GM12878 (cell line): Measurements from ENCODE around the gene COL6A3. TPM values are rescaled to one million over a fixed set of nuclear protein-coding genes. Genes with fewer than 3 reads are reported as not detected.

Experiments
- ATAC-seq: fragments of 200-7000 bp; cut with Tn5 transposase; 3 replicates; pipeline ENCODE4 v1.9.1; 2020; ENCODE audit warnings: mild to moderate bottlenecking, moderate library complexity
- BruUV-seq: library from RNA; stranded (reverse); fragments of 400-500 nt; replicated peaks from 2 replicates; lab custom pipeline; 2021; lab: Mats Ljungman, UMichigan
- CTCF ChIA-PET: fragments of 300-600 bp; sonication (Branson Sonifier 250); formaldehyde crosslinking; extraction: SDS; loops from one replicate; lab custom pipeline; 2021; ENCODE audit warnings: inconsistent platforms; lab: Yijun Ruan, JAX
- POLR2A ChIA-PET: fragments of 350-600 bp; formaldehyde crosslinking; extraction: SDS; loops from one replicate; lab custom pipeline; 2021; ENCODE audit warnings: inconsistent platforms; lab: Charles Lee
- RAD21 ChIA-PET: fragments of 300-600 bp; sonication (Branson Sonifier 250); formaldehyde crosslinking; loops from one replicate; lab custom pipeline; 2023; ENCODE audit warnings: antibody characterized with exemption; ENCODE audit not compliant: unreplicated experiment; lab: Charles Lee
- SMC1A ChIA-PET: fragments of 300-600 bp; sonication (Branson Sonifier 250); formaldehyde crosslinking; loops from one replicate; lab custom pipeline; 2023; ENCODE audit not compliant: unreplicated experiment, uncharacterized antibody; lab: Charles Lee
- DNase-seq: peaks from one replicate; pipeline ENCODE4 v3.0.0-alpha.2; 2011; ENCODE audit warnings: low read depth, low spot score
- FAIRE-seq: peaks from 3 replicates; lab custom pipeline; 2011; peaks lifted over from hg19 to GRCh38; lab: Jason Lieb, UNC
- H2AFZ ChIP-seq: 2 replicates; pipeline ENCODE4 v1.6.0; 2011; ENCODE audit warnings: low read depth, low read length, control low read depth; ENCODE audit not compliant: control insufficient read depth
- H3K27ac ChIP-seq: 2 replicates; pipeline ENCODE4 v1.5.1; 2011; ENCODE audit warnings: control low read depth; ENCODE audit not compliant: control insufficient read depth, insufficient read depth
- H3K27me3 ChIP-seq, 2 experiments: replicated peaks in 1 of 2; 2 replicates each; pipeline versions ENCODE4 v1.6.0 to v1.6.1; 2011; ENCODE audit warnings: low read length in 1 of 2; ENCODE audit not compliant: control insufficient read depth in 2 of 2, insufficient read depth in 2 of 2
- H3K36me3 ChIP-seq, 2 experiments: 2 replicates each; pipeline ENCODE4 v1.5.1; 2011; ENCODE audit warnings: low read length in 1 of 2; ENCODE audit not compliant: control insufficient read depth in 2 of 2, insufficient read depth in 2 of 2
- H3K4me1 ChIP-seq: 2 replicates; pipeline ENCODE4 v1.6.1; 2011; ENCODE audit warnings: mild to moderate bottlenecking, low read length, moderate library complexity, mixed read lengths; ENCODE audit not compliant: control insufficient read depth, insufficient read depth
- H3K4me2 ChIP-seq: 2 replicates; pipeline ENCODE4 v1.6.0; 2011; ENCODE audit warnings: control low read depth; ENCODE audit not compliant: control insufficient read depth, insufficient read depth
- H3K4me3 ChIP-seq: fragments of 200-600 bp; sonication (generic); 2 replicates; pipeline ENCODE4 v1.5.1; 2016
- H3K79me2 ChIP-seq: 2 replicates; pipeline ENCODE4 v1.6.0; 2011; ENCODE audit warnings: low read length; ENCODE audit not compliant: control insufficient read depth, insufficient read depth
- H3K9ac ChIP-seq: 2 replicates; pipeline ENCODE4 v1.8.0; 2011; ENCODE audit warnings: low read length, control low read depth, mixed read lengths; ENCODE audit not compliant: control insufficient read depth, insufficient read depth
- H3K9me3 ChIP-seq: replicated peaks from 3 replicates; pipeline ENCODE4 v1.5.1; 2011; ENCODE audit warnings: mild to moderate bottlenecking, low read length; ENCODE audit not compliant: control insufficient read depth, insufficient read depth
- H4K20me1 ChIP-seq: 2 replicates; pipeline ENCODE4 v1.6.0; 2011; ENCODE audit not compliant: control insufficient read depth, insufficient read depth
- FOXK2 ChIP-seq: fragments of 450-650 bp; IDR thresholded peaks from 2 replicates; pipeline ENCODE4 v1.6.1; 2017; ENCODE audit warnings: mild to moderate bottlenecking, moderate library complexity
- MXI1 ChIP-seq: fragments of 150-350 bp; IDR thresholded peaks from 2 replicates; pipeline ENCODE4 v1.6.1; 2011; ENCODE audit warnings: low read depth, mild to moderate bottlenecking, inconsistent platforms, low read length, improper control_type of control experiment
- MYC ChIP-seq: IDR thresholded peaks from 2 replicates; pipeline ENCODE4 v1.6.1; 2011; ENCODE audit warnings: mild to moderate bottlenecking, low read length, moderate library complexity, inconsistent platforms; ENCODE audit not compliant: insufficient read depth, insufficient replicate concordance, insufficient read length, severe bottlenecking
- POLR2AphosphoS5 ChIP-seq: IDR thresholded peaks from 2 replicates; pipeline ENCODE4 v1.6.1; 2011; ENCODE audit warnings: mild to moderate bottlenecking, low read length, inconsistent platforms
- POU2F2 ChIP-seq: IDR thresholded peaks from 3 replicates; pipeline ENCODE4 v1.6.1; 2011; ENCODE audit warnings: low read depth, mild to moderate bottlenecking, low read length, borderline replicate concordance
- RFX5 ChIP-seq: IDR thresholded peaks from 2 replicates; pipeline ENCODE4 v1.6.1; 2011; ENCODE audit warnings: low read depth, low read length, improper control_type of control experiment
- WGBS: methylation state at CpG from one replicate; pipeline ENCODE4 v1.1.6; 2016; ENCODE audit warnings: low lambda C conversion rate; ENCODE audit not compliant: insufficient replicate concordance, insufficient coverage; ENCODE audit errors: missing lambda C conversion rate; 5-methylcytosine and 5-hydroxymethylcytosine counted together
- in situ Hi-C: fragments of 300-500 bp; cut with MboI; formaldehyde crosslinking; loops from 9 replicates; pipeline ENCODE4 v1.14.3; 2018; ENCODE audit warnings: mixed read lengths
- intact Hi-C: fragments of 100-400 bp; cut with micrococcal nuclease; formaldehyde crosslinking; loops from one replicate; pipeline ENCODE4 v1.14.2; 2022; ENCODE audit not compliant: unreplicated experiment
- polyA plus RNA-seq, 11 experiments: library from polyadenylated mRNA; depleted of rRNA in 4 of 11; unstranded in 6 of 11; stranded (reverse) in 5 of 11; fragments of >200 nt; fragmentation: Nextera tagmentation in 4 of 11; fragmentation: Illumina TruSeq in 1 of 11; extraction: Ambion mirVana in 4 of 11; extraction: Trizol in 1 of 11; gene quantifications; 1 replicate in 1 of 11; 2 replicates in 10 of 11; pipeline versions ENCODE4 v1.2.1 to v1.2.3, GENCODE V29; 2011 to 2016; ENCODE audit warnings: inconsistent platforms in 2 of 11, missing spikeins in 2 of 11, low read depth in 1 of 11
- total RNA-seq, 4 experiments: library from RNA; depleted of rRNA in 3 of 4; stranded (reverse); fragments of >200 nt in 3 of 4; fragmentation: Illumina TruSeq in 1 of 4; extraction: Trizol in 1 of 4; gene quantifications; 2 replicates each; pipeline versions ENCODE4 v1.2.1 to v1.2.3, GENCODE V29; 2013 to 2021
- TF ChIP-seq, protein P1 (sequence below): IDR thresholded peaks from 2 replicates; pipeline ENCODE4 v1.6.1; 2012; ENCODE audit warnings: low read depth, low read length, improper control_type of control experiment
- TF ChIP-seq, protein P2 (sequence below): fragments of 450-650 bp; IDR thresholded peaks from 2 replicates; pipeline ENCODE4 v1.6.1; 2018; ENCODE audit warnings: borderline replicate concordance, mild to moderate bottlenecking; ENCODE audit not compliant: partially characterized antibody

COL6A3 gene
- total and polyA plus RNA-seq, 10 of the 15 experiments (the other 5 are each of a cell fraction or from before 2014, with no cell fraction given), result 0.01 to 0.51 (median 0.09) TPM; not detected in 4

DNA sequence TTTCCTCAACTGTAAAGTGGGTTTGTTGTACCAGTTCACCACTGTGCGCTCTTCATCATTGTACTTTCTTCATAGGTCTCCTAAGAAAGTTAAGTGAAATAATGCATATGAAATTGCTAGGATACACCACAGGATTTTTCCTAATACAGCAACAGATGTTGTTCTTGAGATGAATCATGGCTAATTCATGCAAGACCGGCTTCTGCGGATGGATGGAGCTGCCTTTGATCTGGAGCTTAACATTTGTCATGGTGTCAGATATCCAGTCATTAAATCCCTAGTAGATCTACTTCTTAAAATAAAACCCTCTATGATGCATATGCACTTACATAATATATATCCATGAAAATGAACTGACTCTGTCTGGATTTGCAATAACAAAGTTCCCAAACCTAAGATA is 114.1 kb downstream of the COL6A3 start:
- Histone ChIP-seq H3K9ac (no peak overlapping the region), H3K27ac (no peak overlapping the region), H3K4me3 (no peak overlapping the region), H3K36me3 (no peaks in the 10 kb centered on the region), H2AFZ (no peak overlapping the region), H4K20me1 (no peaks in the 10 kb centered on the region), H3K27me3 (no peaks in the 10 kb centered on the region), H3K79me2 (no peaks in the 10 kb centered on the region), H3K4me2 (no peak overlapping the region), H3K4me1 (no peaks in the 10 kb centered on the region), H3K9me3 (no peaks in the 10 kb centered on the region; the same call in 2 of the 3 replicates)
- BruUV-seq, result no TSS peak
- in situ Hi-C loops, result no loop called here
- SMC1A ChIA-PET, result no interaction called here
- WGBS, result 58% methylated on average over 3 of the region's 3 CpGs
- intact Hi-C loops, result no loop called here
- RAD21 ChIA-PET, result no interaction called here
- ATAC-seq (no peak), FAIRE-seq (no peak), DNase-seq (no peak)
- POLR2A ChIA-PET, result no interaction called here
- TF ChIP-seq POLR2AphosphoS5 (no peak), FOXK2 (no peak), POU2F2 (no peak), MYC (no peak), MXI1 (no peak), RFX5 (no peak)
- TF ChIP-seq, protein P1, sequence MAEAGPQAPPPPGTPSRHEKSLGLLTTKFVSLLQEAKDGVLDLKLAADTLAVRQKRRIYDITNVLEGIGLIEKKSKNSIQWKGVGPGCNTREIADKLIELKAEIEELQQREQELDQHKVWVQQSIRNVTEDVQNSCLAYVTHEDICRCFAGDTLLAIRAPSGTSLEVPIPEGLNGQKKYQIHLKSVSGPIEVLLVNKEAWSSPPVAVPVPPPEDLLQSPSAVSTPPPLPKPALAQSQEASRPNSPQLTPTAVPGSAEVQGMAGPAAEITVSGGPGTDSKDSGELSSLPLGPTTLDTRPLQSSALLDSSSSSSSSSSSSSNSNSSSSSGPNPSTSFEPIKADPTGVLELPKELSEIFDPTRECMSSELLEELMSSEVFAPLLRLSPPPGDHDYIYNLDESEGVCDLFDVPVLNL, result no peak
- TF ChIP-seq, protein P2, sequence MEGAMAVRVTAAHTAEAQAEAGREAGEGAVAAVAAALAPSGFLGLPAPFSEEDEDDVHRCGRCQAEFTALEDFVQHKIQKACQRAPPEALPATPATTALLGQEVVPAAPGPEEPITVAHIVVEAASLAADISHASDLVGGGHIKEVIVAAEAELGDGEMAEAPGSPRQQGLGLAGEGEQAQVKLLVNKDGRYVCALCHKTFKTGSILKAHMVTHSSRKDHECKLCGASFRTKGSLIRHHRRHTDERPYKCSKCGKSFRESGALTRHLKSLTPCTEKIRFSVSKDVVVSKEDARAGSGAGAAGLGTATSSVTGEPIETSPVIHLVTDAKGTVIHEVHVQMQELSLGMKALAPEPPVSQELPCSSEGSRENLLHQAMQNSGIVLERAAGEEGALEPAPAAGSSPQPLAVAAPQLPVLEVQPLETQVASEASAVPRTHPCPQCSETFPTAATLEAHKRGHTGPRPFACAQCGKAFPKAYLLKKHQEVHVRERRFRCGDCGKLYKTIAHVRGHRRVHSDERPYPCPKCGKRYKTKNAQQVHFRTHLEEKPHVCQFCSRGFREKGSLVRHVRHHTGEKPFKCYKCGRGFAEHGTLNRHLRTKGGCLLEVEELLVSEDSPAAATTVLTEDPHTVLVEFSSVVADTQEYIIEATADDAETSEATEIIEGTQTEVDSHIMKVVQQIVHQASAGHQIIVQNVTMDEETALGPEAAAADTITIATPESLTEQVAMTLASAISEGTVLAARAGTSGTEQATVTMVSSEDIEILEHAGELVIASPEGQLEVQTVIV, result no peak
- CTCF ChIA-PET, result no interaction called here
